GM19452 (cell line): ENCODE measurements around the gene ABCA3.

ENCODE experiments used
- ATAC-seq: cut with Tn5 transposase; IDR thresholded peaks from one replicate; pipeline ENCODE4 v1.9.1; 2021; ENCODE audit not compliant: unreplicated experiment

ABCA3 gene

GRCh38 chr16:2319606-2320005, 20.9 kb downstream of the ABCA3 start:
- no peak for ATAC-seq

- no peak for ATAC-seq
These were observed 23.1 kb downstream of the ABCA3 start for GRCh38 chr16:2317231-2318020.

GRCh38 chr16:2308089-2308962, 32.2 kb downstream of the ABCA3 start:
- ATAC-seq, result no peak

- no peak for ATAC-seq
These were observed 40.7 kb downstream of the ABCA3 start for GRCh38 chr16:2299915-2300192.

GRCh38 chr16:2299121-2299914, 41.2 kb downstream of the ABCA3 start:
- no peak for ATAC-seq

GRCh38 chr16:2298621-2299020, 41.9 kb downstream of the ABCA3 start:
- no peak for ATAC-seq

GRCh38 chr16:2297506-2297860, 43.0 kb downstream of the ABCA3 start:
- no peak for ATAC-seq

- ATAC-seq, result no peak
These were observed 43.6 kb downstream of the ABCA3 start for GRCh38 chr16:2296661-2297505.

- no peak for ATAC-seq
These were observed 45.3 kb downstream of the ABCA3 start for GRCh38 chr16:2295056-2295798.

- ATAC-seq, result no peak
These were observed 48.3 kb downstream of the ABCA3 start for GRCh38 chr16:2292221-2292620.

GRCh38 chr16:2289282-2289681, 51.2 kb downstream of the ABCA3 start:
- ATAC-seq, result no peak

GRCh38 chr16:2288726-2289125, 51.8 kb downstream of the ABCA3 start:
- no peak for ATAC-seq

GRCh38 chr16:2287916-2288547, 52.5 kb downstream of the ABCA3 start:
- no peak for ATAC-seq

- ATAC-seq, result no peak
These were observed 54.0 kb downstream of the ABCA3 start for GRCh38 chr16:2286550-2286949.

GRCh38 chr16:2285731-2286191, 54.8 kb downstream of the ABCA3 start:
- no peak for ATAC-seq

- no peak for ATAC-seq
These were observed 55.5 kb downstream of the ABCA3 start for GRCh38 chr16:2284797-2285576.

- ATAC-seq, result no peak
These were observed 56.3 kb downstream of the ABCA3 start for GRCh38 chr16:2284001-2284770.
